SH-SY5Y (cell line): ENCODE data around the gene NMRK2.

ENCODE experiments used
- GATA2 ChIP-seq: IDR thresholded peaks from 2 replicates; pipeline ENCODE4 v1.6.1; 2011; ENCODE audit warnings: mild to moderate bottlenecking, low read depth, low read length
- GATA3 ChIP-seq: IDR thresholded peaks from 2 replicates; pipeline ENCODE4 v1.6.1; 2011; ENCODE audit warnings: low read depth, mild to moderate bottlenecking, low read length, moderate library complexity

NMRK2 gene

GRCh38 chr19:3932931-3933810, at the start of gene NMRK2:
Gene NMRK2, plus strand, starts transcription at chr19:3933069. Its CDS starts 603 bp downstream, at chr19:3933672.
- TF ChIP-seq GATA3 (no peak), GATA2 (no peak)

GRCh38 chr19:3890591-3890990, 42.3 kb upstream of the NMRK2 start:
- no peak for TF ChIP-seq GATA3
- TF ChIP-seq GATA2 = no peak

GRCh38 chr19:3893509-3894179, 39.2 kb upstream of the NMRK2 start:
- TF ChIP-seq GATA3 (no peak), GATA2 (no peak)

GRCh38 chr19:3895788-3896187, 37.1 kb upstream of the NMRK2 start:
- TF ChIP-seq GATA2 (no peak), GATA3 (no peak)

GRCh38 chr19:3897936-3898335, 34.9 kb upstream of the NMRK2 start:
- no peak for TF ChIP-seq GATA2
- no peak for TF ChIP-seq GATA3

GRCh38 chr19:3898426-3898825, 34.4 kb upstream of the NMRK2 start:
- TF ChIP-seq GATA3 = no peak
- no peak for TF ChIP-seq GATA2

- no peak for TF ChIP-seq GATA2
- TF ChIP-seq GATA3 = no peak
Measured at GRCh38 chr19:3899531-3900294, 33.2 kb upstream of the NMRK2 start.

GRCh38 chr19:3902317-3902973, 30.4 kb upstream of the NMRK2 start:
- TF ChIP-seq GATA3 (no peak), GATA2 (no peak)

- TF ChIP-seq GATA3 (no peak), GATA2 (no peak)
Measured at GRCh38 chr19:3904233-3904632, 28.6 kb upstream of the NMRK2 start.

GRCh38 chr19:3907626-3908265, 25.1 kb upstream of the NMRK2 start:
- TF ChIP-seq GATA2 (no peak), GATA3 (no peak)

GRCh38 chr19:3908266-3909054, 24.4 kb upstream of the NMRK2 start:
- no peak for TF ChIP-seq GATA2
- TF ChIP-seq GATA3 = no peak

GRCh38 chr19:3910105-3910504, 22.8 kb upstream of the NMRK2 start:
- no peak for TF ChIP-seq GATA3
- no peak for TF ChIP-seq GATA2

GRCh38 chr19:3914199-3914598, 18.7 kb upstream of the NMRK2 start:
- no peak for TF ChIP-seq GATA2
- TF ChIP-seq GATA3 = no peak
